ENCODE data around the gene LRRC17. TPM values are rescaled to one million over a fixed set of nuclear protein-coding genes. Genes with fewer than 3 reads are reported as not detected.

The LRRC17 gene
- total RNA-seq, 2 donors from 2014 or later: 2.0 to 2.9 TPM

DNA sequence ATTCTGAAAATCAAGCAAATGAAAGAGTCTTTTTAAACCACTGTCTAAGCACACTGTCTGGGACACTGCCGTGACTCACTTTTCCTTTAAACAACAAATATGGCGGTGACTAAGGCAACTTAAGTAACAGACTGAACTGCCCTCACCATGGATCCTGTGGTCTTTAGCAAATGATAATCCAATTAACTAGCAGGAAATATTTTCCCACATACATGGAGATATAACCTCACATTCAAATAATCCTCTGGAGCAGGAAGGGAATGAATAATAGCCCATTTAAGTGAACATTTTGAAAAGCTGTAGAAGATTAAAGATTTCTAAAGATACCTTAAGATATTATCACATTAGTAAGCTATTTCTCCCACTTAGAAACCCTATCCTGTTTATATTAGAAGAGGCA, 40.3 kb upstream of the LRRC17 start:
- DNase-seq (no peak), ATAC-seq (no peak)
- no peaks in the 10 kb centered on the region for H3K4me1 ChIP-seq
- WGBS, 2 donors: 91 to 100% methylated on average over 2 of the region's 2 CpGs
- TF ChIP-seq, protein P1, sequence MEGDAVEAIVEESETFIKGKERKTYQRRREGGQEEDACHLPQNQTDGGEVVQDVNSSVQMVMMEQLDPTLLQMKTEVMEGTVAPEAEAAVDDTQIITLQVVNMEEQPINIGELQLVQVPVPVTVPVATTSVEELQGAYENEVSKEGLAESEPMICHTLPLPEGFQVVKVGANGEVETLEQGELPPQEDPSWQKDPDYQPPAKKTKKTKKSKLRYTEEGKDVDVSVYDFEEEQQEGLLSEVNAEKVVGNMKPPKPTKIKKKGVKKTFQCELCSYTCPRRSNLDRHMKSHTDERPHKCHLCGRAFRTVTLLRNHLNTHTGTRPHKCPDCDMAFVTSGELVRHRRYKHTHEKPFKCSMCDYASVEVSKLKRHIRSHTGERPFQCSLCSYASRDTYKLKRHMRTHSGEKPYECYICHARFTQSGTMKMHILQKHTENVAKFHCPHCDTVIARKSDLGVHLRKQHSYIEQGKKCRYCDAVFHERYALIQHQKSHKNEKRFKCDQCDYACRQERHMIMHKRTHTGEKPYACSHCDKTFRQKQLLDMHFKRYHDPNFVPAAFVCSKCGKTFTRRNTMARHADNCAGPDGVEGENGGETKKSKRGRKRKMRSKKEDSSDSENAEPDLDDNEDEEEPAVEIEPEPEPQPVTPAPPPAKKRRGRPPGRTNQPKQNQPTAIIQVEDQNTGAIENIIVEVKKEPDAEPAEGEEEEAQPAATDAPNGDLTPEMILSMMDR (IDR thresholded peaks at IDR 0.05): no peak
- TF ChIP-seq POLR2A (IDR thresholded peaks at IDR 0.05): no peak
- intact Hi-C loops (cut with DNase I): no loop called here
- no peaks in the 10 kb centered on the region for H3K9me3 ChIP-seq
- no peak overlapping the region for H3K4me3 ChIP-seq
- no peak overlapping the region for H3K27ac ChIP-seq
- no peaks in the 10 kb centered on the region for H3K36me3 ChIP-seq (replicated peaks in 1 of 2; ENCODE audit: insufficient read depth in 1 of 2, low read depth in 2 of 2)
- no peaks in the 10 kb centered on the region for H3K27me3 ChIP-seq

DNA sequence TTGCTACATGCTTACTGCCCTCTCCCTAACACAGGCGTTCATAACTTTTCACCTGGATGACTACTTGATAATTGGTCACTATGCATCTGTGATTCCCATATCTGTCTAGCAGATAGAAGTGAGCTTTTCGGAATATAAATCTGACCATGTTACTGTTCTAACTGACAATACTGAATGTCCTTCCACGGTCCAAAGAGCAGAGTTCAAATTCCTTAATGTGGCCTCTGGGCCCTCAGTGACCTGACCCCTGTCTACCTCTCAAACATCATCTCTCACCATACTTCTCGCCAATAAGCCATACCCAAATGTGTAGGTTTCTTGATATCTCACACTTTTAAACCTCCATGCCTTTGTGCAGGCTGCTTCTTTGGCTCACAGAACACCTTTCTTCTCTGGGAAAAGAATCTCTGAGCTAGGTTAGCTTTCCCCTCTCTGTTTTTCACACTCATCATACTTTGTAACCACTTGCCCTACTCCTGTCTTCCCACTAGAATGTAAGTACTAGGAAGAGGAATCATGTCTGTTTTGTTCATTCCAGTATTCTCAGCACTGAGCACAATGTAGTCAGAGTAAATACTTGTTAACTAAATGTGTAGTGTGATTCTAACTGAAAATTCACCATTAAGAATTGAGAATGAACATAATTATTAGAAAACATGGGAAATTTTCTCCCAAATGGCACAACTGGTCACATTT, 39.2 kb upstream of the LRRC17 start:
- Histone ChIP-seq H3K27ac (peak overlapping the region in 2 of 4 donors; percentile 12 to 15), H3K27me3 (no peaks in the 10 kb centered on the region), H3K9me3 (no peaks in the 10 kb centered on the region), H3K4me3 (no peak overlapping the region), H3K4me1 (no peaks in the 10 kb centered on the region), H3K36me3 (replicated peaks in 1 of 2; ENCODE audit: insufficient read depth in 1 of 2, low read depth in 2 of 2) (no peaks in the 10 kb centered on the region)
- no peak for DNase-seq
- WGBS, 2 donors: 84 to 88% methylated on average over 4 of the region's 4 CpGs
- intact Hi-C loops (cut with DNase I): no loop called here
- TF ChIP-seq POLR2A (IDR thresholded peaks at IDR 0.05): no peak
- TF ChIP-seq, protein P1 (IDR thresholded peaks at IDR 0.05): no peak
- no peak for ATAC-seq

DNA sequence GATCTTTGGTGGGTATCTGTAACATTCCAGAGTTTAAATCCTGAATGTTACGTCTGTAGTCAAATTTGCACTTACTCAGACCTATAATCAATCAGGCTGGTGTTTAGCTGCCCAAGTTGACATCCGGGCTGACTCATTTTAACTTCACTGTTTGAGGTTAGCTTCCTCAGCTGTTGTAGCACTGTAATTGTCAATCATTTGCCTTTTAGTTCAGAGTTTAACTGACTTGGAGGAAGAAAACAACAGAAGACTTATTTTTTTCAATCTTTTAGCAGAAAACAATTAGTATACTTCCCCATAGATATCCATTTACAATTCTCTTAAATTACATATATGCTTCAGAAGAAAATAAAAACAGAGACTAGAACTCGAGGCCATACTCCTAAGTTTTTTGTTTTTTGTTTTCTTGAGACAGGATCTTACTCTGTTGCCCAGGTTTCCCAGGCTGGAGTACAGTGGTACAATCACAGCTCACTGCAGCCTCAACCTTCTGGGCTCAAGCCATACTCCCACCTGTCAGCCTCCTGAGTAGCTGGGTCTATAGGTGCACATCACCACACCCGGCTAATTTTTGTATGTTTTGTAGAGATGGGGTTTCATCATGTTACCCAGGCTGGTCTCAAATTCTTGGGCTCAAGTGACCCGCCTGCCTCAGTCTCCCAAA, 38.5 kb upstream of the LRRC17 start:
- Histone ChIP-seq H3K9me3 (no peaks in the 10 kb centered on the region), H3K27me3 (no peaks in the 10 kb centered on the region), H3K4me1 (no peaks in the 10 kb centered on the region), H3K36me3 (replicated peaks in 1 of 2; ENCODE audit: insufficient read depth in 1 of 2, low read depth in 2 of 2) (no peaks in the 10 kb centered on the region), H3K27ac (peak overlapping the region in 1 of 4 donors; percentile 12), H3K4me3 (no peak overlapping the region)
- 61 to 69% methylated on average over 5 of the region's 5 CpGs for whole genome bisulfite sequencing, 2 donors
- ATAC-seq (peak; percentile 53), DNase-seq (peak in 1 of 4 donors; percentile 52)
- no peak for TF ChIP-seq POLR2A (IDR thresholded peaks at IDR 0.05)
- TF ChIP-seq, protein P1 (IDR thresholded peaks at IDR 0.05): no peak
- intact Hi-C loops (cut with DNase I): no loop called here

DNA sequence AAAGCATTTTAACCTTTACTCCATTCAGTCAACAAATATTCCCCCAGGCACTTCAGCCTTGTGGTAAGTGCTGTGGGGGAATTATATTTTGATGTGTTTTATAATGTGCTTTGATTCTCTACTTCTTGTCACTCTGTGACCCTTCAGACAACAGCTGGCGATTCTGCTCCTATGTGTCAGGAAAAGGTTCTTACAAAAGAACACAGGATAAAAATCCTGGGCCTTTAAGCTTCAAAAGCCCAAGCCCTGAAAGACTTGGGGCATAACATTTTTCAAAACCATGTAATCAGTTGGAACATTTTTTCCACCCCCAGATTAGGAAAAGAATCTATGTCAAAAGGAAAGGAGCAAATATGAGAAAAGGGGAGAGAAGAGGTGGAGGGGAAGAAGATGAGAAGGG, 37.8 kb upstream of the LRRC17 start:
- Histone ChIP-seq H3K9me3 (no peaks in the 10 kb centered on the region), H3K27ac (no peak overlapping the region), H3K4me1 (no peaks in the 10 kb centered on the region), H3K27me3 (no peaks in the 10 kb centered on the region), H3K36me3 (replicated peaks in 1 of 2; ENCODE audit: insufficient read depth in 1 of 2, low read depth in 2 of 2) (no peaks in the 10 kb centered on the region), H3K4me3 (no peak overlapping the region)
- WGBS, 2 donors: 77 to 92% methylated on average over 1 of the region's 1 CpG
- DNase-seq (no peak), ATAC-seq (no peak)
- TF ChIP-seq, protein P1 (IDR thresholded peaks at IDR 0.05): no peak
- TF ChIP-seq POLR2A (IDR thresholded peaks at IDR 0.05): no peak
- intact Hi-C loops (cut with DNase I): no loop called here

Data from body of pancreas (tissue), 4 donors.